Measurements from ENCODE around the gene ATP6V1G2. TPM values are rescaled to one million over a fixed set of nuclear protein-coding genes. Genes with fewer than 3 reads are reported as not detected.

Gene ATP6V1G2
- total and polyA plus RNA-seq, 7 experiments from 2014 or later, result 0.38 to 7.5 (median 2.8) TPM

DNA sequence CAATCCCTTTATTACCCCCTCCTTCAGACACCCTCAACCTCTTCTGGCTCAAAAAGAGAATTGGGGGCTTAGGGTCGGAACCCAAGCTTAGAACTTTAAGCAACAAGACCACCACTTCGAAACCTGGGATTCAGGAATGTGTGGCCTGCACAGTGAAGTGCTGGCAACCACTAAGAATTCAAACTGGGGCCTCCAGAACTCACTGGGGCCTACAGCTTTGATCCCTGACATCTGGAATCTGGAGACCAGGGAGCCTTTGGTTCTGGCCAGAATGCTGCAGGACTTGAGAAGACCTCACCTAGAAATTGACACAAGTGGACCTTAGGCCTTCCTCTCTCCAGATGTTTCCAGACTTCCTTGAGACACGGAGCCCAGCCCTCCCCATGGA lies 31.2 kb upstream of the ATP6V1G2 start:
- Mint-ChIP-seq H3K4me1 (peaks cover 57 to 83% (median 75%) of the 10 kb centered on the region in 7 donors), H3K27ac (peak overlapping the region in 8 of 9 donors; percentile 93 to 99 (median 98)), H3K4me3 (peak overlapping the region; percentile 85 to 99 (median 93)), H3K9me3 (no peaks in the 10 kb centered on the region), H3K27me3 (peaks cover 0 to 3% (median 0%) of the 10 kb centered on the region in 5 donors), H3K36me3 (peaks cover 11 to 68% (median 16%) of the 10 kb centered on the region in 5 donors)
- H3K36me3 ChIP-seq (ENCODE audit: control insufficient read depth in 2 of 3, insufficient read depth in 3 of 3, low read length in 3 of 3), result peaks cover 4 to 20% (median 5%) of the 10 kb centered on the region in 3 experiments
- H3K27ac ChIP-seq (ENCODE audit: low read depth, low read length), result peak overlapping the region; percentile 97
- H3K4me1 ChIP-seq (ENCODE audit: control insufficient read depth in 2 of 2, insufficient read depth in 2 of 2, low read length in 2 of 2), result peaks cover 50 to 58% of the 10 kb centered on the region in 2 donors
- ChIA-PET POLR2A (interaction anchor here (53.8 to 66.4 kb wide), 2 partner anchors 13 to 18 kb away, joined by 3078 read pairs; partner anchors contain the start of genes AIF1, ATP6V1G2, DDX39B and LST1), CTCF (interaction anchor here (0.9 to 18.2 kb wide), 5 partner anchors 7 to 27 kb away, joined by 3 to 687 read pairs (median 41); partner anchors contain the start of genes ATP6V1G2, LST1, LTB and NCR3)
- no peak for DNase-seq
- no peak for ATAC-seq
- no peaks in the 10 kb centered on the region for H3K9me3 ChIP-seq (ENCODE audit: control insufficient read depth in 2 of 3, low read length in 3 of 3)
- intact Hi-C loops (cut with micrococcal nuclease), result loop anchor here in 1 of 2 donors (5.0 kb wide), 1 partner anchor 160 kb away; the partner anchor contains the start of gene CLIC1
- H3K27me3 ChIP-seq (ENCODE audit: control insufficient read depth in 2 of 2, insufficient read depth in 2 of 2, low read length in 2 of 2), result no peaks in the 10 kb centered on the region
- H3K4me3 ChIP-seq (ENCODE audit: low read length), result peak overlapping the region; percentile 77

DNA sequence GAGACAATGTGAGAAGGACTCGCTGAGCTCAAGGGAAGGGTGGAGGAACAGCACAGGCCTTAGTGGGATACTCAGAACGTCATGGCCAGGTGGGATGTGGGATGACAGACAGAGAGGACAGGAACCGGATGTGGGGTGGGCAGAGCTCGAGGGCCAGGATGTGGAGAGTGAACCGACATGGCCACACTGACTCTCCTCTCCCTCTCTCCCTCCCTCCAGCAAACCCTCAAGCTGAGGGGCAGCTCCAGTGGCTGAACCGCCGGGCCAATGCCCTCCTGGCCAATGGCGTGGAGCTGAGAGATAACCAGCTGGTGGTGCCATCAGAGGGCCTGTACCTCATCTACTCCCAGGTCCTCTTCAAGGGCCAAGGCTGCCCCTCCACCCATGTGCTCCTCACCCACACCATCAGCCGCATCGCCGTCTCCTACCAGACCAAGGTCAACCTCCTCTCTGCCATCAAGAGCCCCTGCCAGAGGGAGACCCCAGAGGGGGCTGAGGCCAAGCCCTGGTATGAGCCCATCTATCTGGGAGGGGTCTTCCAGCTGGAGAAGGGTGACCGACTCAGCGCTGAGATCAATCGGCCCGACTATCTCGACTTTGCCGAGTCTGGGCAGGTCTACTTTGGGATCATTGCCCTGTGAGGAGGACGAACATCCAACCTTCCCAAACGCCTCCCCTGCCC lies 30.6 kb upstream of the ATP6V1G2 start:
- peaks cover 0 to 3% (median 0%) of the 10 kb centered on the region in 5 donors for H3K27me3 Mint-ChIP-seq
- peaks cover 50 to 56% of the 10 kb centered on the region in 2 donors for H3K4me1 ChIP-seq (ENCODE audit: control insufficient read depth in 2 of 2, insufficient read depth in 2 of 2, low read length in 2 of 2)
- intact Hi-C loops (cut with micrococcal nuclease), result loop anchor here in 1 of 2 donors (1.0 to 5.0 kb wide), 2 partner anchors 9 to 160 kb away; partner anchors contain the start of gene CLIC1
- CTCF ChIA-PET, result interaction anchor here (0.9 to 18.2 kb wide), 8 partner anchors 8 to 82 kb away, joined by 3 to 687 read pairs (median 6); partner anchors contain the start of genes ATP6V1G2, LST1, LTB and NCR3
- peaks cover 54 to 84% (median 76%) of the 10 kb centered on the region in 7 donors for H3K4me1 Mint-ChIP-seq
- peak overlapping the region; percentile 97 for H3K27ac ChIP-seq (ENCODE audit: low read depth, low read length)
- H3K4me3 Mint-ChIP-seq, result peak overlapping the region; percentile 85 to 99 (median 93)
- peak overlapping the region; percentile 77 for H3K4me3 ChIP-seq (ENCODE audit: low read length)
- no peaks in the 10 kb centered on the region for H3K9me3 ChIP-seq (ENCODE audit: control insufficient read depth in 2 of 3, low read length in 3 of 3)
- H3K9me3 Mint-ChIP-seq, result no peaks in the 10 kb centered on the region
- H3K27me3 ChIP-seq (ENCODE audit: control insufficient read depth in 2 of 2, insufficient read depth in 2 of 2, low read length in 2 of 2), result no peaks in the 10 kb centered on the region
- H3K27ac Mint-ChIP-seq, result peak overlapping the region; percentile 93 to 99 (median 99)
- peaks cover 11 to 69% (median 16%) of the 10 kb centered on the region in 5 donors for H3K36me3 Mint-ChIP-seq
- POLR2A ChIA-PET, result interaction anchor here (0.7 to 66.4 kb wide), 4 partner anchors 13 to 82 kb away, joined by 3 to 3078 read pairs (median 1544); partner anchors contain the start of genes AIF1, ATP6V1G2, BAG6 and DDX39B
- peaks cover 4 to 19% (median 5%) of the 10 kb centered on the region in 3 experiments for H3K36me3 ChIP-seq (ENCODE audit: control insufficient read depth in 2 of 3, insufficient read depth in 3 of 3, low read length in 3 of 3)
- peak in 1 of 9 donors; percentile 65 for DNase-seq
- ATAC-seq, result no peak

DNA sequence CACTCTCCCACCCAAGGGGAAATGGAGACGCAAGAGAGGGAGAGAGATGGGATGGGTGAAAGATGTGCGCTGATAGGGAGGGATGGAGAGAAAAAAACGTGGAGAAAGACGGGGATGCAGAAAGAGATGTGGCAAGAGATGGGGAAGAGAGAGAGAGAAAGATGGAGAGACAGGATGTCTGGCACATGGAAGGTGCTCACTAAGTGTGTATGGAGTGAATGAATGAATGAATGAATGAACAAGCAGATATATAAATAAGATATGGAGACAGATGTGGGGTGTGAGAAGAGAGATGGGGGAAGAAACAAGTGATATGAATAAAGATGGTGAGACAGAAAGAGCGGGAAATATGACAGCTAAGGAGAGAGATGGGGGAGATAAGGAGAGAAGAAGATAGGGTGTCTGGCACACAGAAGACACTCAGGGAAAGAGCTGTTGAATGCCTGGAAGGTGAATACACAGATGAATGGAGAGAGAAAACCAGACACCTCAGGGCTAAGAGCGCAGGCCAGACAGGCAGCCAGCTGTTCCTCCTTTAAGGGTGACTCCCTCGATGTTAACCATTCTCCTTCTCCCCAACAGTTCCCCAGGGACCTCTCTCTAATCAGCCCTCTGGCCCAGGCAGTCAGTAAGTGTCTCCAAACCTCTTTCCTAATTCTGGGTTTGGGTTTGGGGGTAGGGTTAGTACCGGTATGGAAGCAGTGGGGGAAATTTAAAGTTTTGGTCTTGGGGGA lies 29.7 kb upstream of the ATP6V1G2 start:
- peak in 1 of 9 donors; percentile 32 for DNase-seq

GRCh38 chr6:31575335-31575901 lies 29.0 kb upstream of the ATP6V1G2 start, which contains the start of gene TNF:
Gene TNF (plus strand): TSS chr6:31575565. CDS start chr6:31575742, 177 bp downstream.
- H3K9me3 ChIP-seq (ENCODE audit: control insufficient read depth in 2 of 3, low read length in 3 of 3), result no peaks in the 10 kb centered on the region
- POLR2A ChIA-PET, result interaction anchor here (0.6 to 66.4 kb wide), 6 partner anchors 11 to 1769 kb away, joined by 3 to 3078 read pairs (median 7); partner anchors contain the start of genes AIF1, ATP6V1G2, BAG6 and DDX39B
- peak; percentile 26 for ATAC-seq
- Mint-ChIP-seq H3K9me3 (no peaks in the 10 kb centered on the region), H3K27me3 (peaks cover 0 to 3% (median 0%) of the 10 kb centered on the region in 5 donors), H3K36me3 (peaks cover 0 to 53% (median 5%) of the 10 kb centered on the region in 5 donors), H3K4me1 (peaks cover 54 to 98% (median 90%) of the 10 kb centered on the region in 7 donors), H3K4me3 (peak within 1 kb of the TSS; percentile 85 to 99 (median 94)), H3K27ac (peak within 1 kb of the TSS; percentile 91 to 99 (median 99))
- peaks cover 62 to 71% of the 10 kb centered on the region in 2 donors for H3K4me1 ChIP-seq (ENCODE audit: control insufficient read depth in 2 of 2, insufficient read depth in 2 of 2, low read length in 2 of 2)
- peak in 4 of 9 donors; percentile 37 to 89 (median 59) for DNase-seq
- H3K27ac ChIP-seq (ENCODE audit: low read depth, low read length), result peak within 1 kb of the TSS; percentile 97
- no peaks in the 10 kb centered on the region for H3K27me3 ChIP-seq (ENCODE audit: control insufficient read depth in 2 of 2, insufficient read depth in 2 of 2, low read length in 2 of 2)
- CTCF ChIA-PET, result interaction anchor here (0.5 to 18.2 kb wide), 9 partner anchors 10 to 1811 kb away, joined by 3 to 687 read pairs (median 5); partner anchors contain the start of genes ATP6V1G2, DDX39B, LST1 and LTB
- H3K4me3 ChIP-seq (ENCODE audit: low read length), result peak within 1 kb of the TSS; percentile 77
- intact Hi-C loops (cut with micrococcal nuclease), result loop anchor here in 1 of 2 donors (2.0 to 5.0 kb wide), 2 partner anchors 17 to 162 kb away; partner anchors contain the start of gene CLIC1
- peaks cover under 1 to 7% (median 5%) of the 10 kb centered on the region in 3 experiments for H3K36me3 ChIP-seq (ENCODE audit: control insufficient read depth in 2 of 3, insufficient read depth in 3 of 3, low read length in 3 of 3)

More for the DNA sequence above, 29.7 kb upstream of the ATP6V1G2 start:
- Histone ChIP-seq H3K4me1 (ENCODE audit: control insufficient read depth in 2 of 2, insufficient read depth in 2 of 2, low read length in 2 of 2) (peaks cover 57 to 65% of the 10 kb centered on the region in 2 donors), H3K27ac (ENCODE audit: low read depth, low read length) (peak overlapping the region; percentile 97), H3K27me3 (ENCODE audit: control insufficient read depth in 2 of 2, insufficient read depth in 2 of 2, low read length in 2 of 2) (no peaks in the 10 kb centered on the region), H3K4me3 (ENCODE audit: low read length) (peak overlapping the region; percentile 77), H3K9me3 (ENCODE audit: control insufficient read depth in 2 of 3, low read length in 3 of 3) (no peaks in the 10 kb centered on the region), H3K36me3 (ENCODE audit: control insufficient read depth in 2 of 3, insufficient read depth in 3 of 3, low read length in 3 of 3) (peaks cover 4 to 9% (median 5%) of the 10 kb centered on the region in 3 experiments)
- ATAC-seq, result no peak
- Mint-ChIP-seq H3K4me1 (peaks cover 54 to 93% (median 85%) of the 10 kb centered on the region in 7 donors), H3K4me3 (peak overlapping the region; percentile 85 to 99 (median 93)), H3K36me3 (peaks cover 3 to 60% (median 10%) of the 10 kb centered on the region in 5 donors), H3K27ac (peak overlapping the region; percentile 91 to 99 (median 99)), H3K9me3 (no peaks in the 10 kb centered on the region), H3K27me3 (peaks cover 0 to 3% (median 0%) of the 10 kb centered on the region in 5 donors)
- CTCF ChIA-PET, result interaction anchor here (0.9 to 18.2 kb wide), 8 partner anchors 8 to 81 kb away, joined by 3 to 687 read pairs (median 6); partner anchors contain the start of genes ATP6V1G2, LST1, LTB and NCR3
- POLR2A ChIA-PET, result interaction anchor here (0.7 to 66.4 kb wide), 6 partner anchors 12 to 88 kb away, joined by 3 to 3078 read pairs (median 7); partner anchors contain the start of genes AIF1, ATP6V1G2, BAG6 and DDX39B
- intact Hi-C loops (cut with micrococcal nuclease), result loop anchor here in 1 of 2 donors (1.0 to 5.0 kb wide), 3 partner anchors 8 to 161 kb away; partner anchors contain the start of gene CLIC1

DNA sequence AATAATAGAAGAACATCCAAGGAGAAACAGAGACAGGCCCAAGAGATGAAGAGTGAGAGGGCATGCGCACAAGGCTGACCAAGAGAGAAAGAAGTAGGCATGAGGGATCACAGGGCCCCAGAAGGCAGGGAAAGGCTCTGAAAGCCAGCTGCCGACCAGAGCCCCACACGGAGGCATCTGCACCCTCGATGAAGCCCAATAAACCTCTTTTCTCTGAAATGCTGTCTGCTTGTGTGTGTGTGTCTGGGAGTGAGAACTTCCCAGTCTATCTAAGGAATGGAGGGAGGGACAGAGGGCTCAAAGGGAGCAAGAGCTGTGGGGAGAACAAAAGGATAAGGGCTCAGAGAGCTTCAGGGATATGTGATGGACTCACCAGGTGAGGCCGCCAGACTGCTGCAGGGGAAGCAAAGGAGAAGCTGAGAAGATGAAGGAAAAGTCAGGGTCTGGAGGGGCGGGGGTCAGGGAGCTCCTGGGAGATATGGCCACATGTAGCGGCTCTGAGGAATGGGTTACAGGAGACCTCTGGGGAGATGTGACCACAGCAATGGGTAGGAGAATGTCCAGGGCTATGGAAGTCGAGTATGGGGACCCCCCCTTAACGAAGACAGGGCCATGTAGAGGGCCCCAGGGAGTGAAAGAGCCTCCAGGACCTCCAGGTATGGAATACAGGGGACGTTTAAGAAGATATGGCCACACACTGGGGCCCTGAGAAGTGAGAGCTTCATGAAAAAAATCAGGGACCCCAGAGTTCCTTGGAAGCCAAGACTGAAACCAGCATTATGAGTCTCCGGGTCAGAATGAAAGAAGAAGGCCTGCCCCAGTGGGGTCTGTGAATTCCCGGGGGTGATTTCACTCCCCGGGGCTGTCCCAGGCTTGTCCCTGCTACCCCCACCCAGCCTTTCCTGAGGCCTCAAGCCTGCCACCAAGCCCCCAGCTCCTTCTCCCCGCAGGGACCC lies 28.0 kb upstream of the ATP6V1G2 start:
- peak overlapping the region; percentile 39 to 99 (median 94) for H3K4me3 Mint-ChIP-seq
- ATAC-seq, result no peak
- DNase-seq, result peak in 1 of 9 donors; percentile 53
- Histone ChIP-seq H3K9me3 (ENCODE audit: control insufficient read depth in 2 of 3, low read length in 3 of 3) (no peaks in the 10 kb centered on the region), H3K27ac (ENCODE audit: low read depth, low read length) (peak overlapping the region; percentile 97), H3K27me3 (ENCODE audit: control insufficient read depth in 2 of 2, insufficient read depth in 2 of 2, low read length in 2 of 2) (no peaks in the 10 kb centered on the region), H3K36me3 (ENCODE audit: control insufficient read depth in 2 of 3, insufficient read depth in 3 of 3, low read length in 3 of 3) (peaks cover 0 to 7% (median 5%) of the 10 kb centered on the region in 3 experiments), H3K4me1 (ENCODE audit: control insufficient read depth in 2 of 2, insufficient read depth in 2 of 2, low read length in 2 of 2) (peaks cover 62 to 69% of the 10 kb centered on the region in 2 donors), H3K4me3 (ENCODE audit: low read length) (peak overlapping the region; percentile 77)
- H3K27me3 Mint-ChIP-seq, result peaks cover 0 to 12% (median 0%) of the 10 kb centered on the region in 5 donors
- H3K9me3 Mint-ChIP-seq, result no peaks in the 10 kb centered on the region
- peaks cover 55 to 97% (median 93%) of the 10 kb centered on the region in 7 donors for H3K4me1 Mint-ChIP-seq
- ChIA-PET POLR2A (interaction anchor here (0.6 to 66.4 kb wide), 7 partner anchors 10 to 1770 kb away, joined by 3 to 3078 read pairs (median 4); partner anchors contain the start of genes AIF1, ATP6V1G2, BAG6 and DDX39B), CTCF (interaction anchor here (1.3 to 18.2 kb wide), 6 partner anchors 11 to 82 kb away, joined by 3 to 687 read pairs (median 23); partner anchors contain the start of genes ATP6V1G2, DDX39B, LST1 and LTB)
- H3K27ac Mint-ChIP-seq, result peak overlapping the region; percentile 97 to 99 (median 99)
- peaks cover 0 to 45% (median 4%) of the 10 kb centered on the region in 5 donors for H3K36me3 Mint-ChIP-seq
- intact Hi-C loops (cut with micrococcal nuclease), result loop anchor here in 1 of 2 donors (2.0 to 5.0 kb wide), 2 partner anchors 16 to 163 kb away; partner anchors contain the start of gene CLIC1

Measured in naive thymus-derived CD4-positive, alpha-beta T cell (primary cell).